Neutrophil (primary cell): ENCODE results near the gene FBN1.

Source experiments
- H3K27ac ChIP-seq: fragments of 200-600 bp; sonication (generic); 2 replicates; pipeline ENCODE4 v1.5.1; 2016; ENCODE audit warnings: mild to moderate bottlenecking, moderate library complexity
- H3K27me3 ChIP-seq: fragments of 200-600 bp; sonication (generic); 2 replicates; pipeline ENCODE4 v1.6.0; 2016; ENCODE audit warnings: mild to moderate bottlenecking
- H3K36me3 ChIP-seq: fragments of 200-600 bp; sonication (generic); 2 replicates; pipeline ENCODE4 v1.5.1; 2017
- H3K4me1 ChIP-seq, 2 experiments: fragments of 200-600 bp in 1 of 2; sonication (generic) in 1 of 2; 1 replicate in 1 of 2; 2 replicates in 1 of 2; pipeline versions ENCODE4 v1.5.1 to v1.6.1; 2013 to 2016; ENCODE audit warnings: low read depth in 1 of 2, low read length in 1 of 2, mild to moderate bottlenecking in 1 of 2, moderate library complexity in 1 of 2; ENCODE audit not compliant: control insufficient read depth in 1 of 2, insufficient read depth in 1 of 2
- H3K4me3 ChIP-seq, 2 experiments: fragments of 200-600 bp in 1 of 2; sonication (generic) in 1 of 2; 1 replicate in 1 of 2; 2 replicates in 1 of 2; pipeline ENCODE4 v1.5.1; 2013 to 2016; ENCODE audit warnings: low read depth in 1 of 2, low read length in 1 of 2, mild to moderate bottlenecking in 1 of 2, moderate library complexity in 1 of 2
- H3K9me3 ChIP-seq: fragments of 200-600 bp; sonication (generic); 2 replicates; pipeline ENCODE4 v1.5.1; 2016
- TF ChIP-seq, protein P1 (sequence below): fragments of 200-600 bp; sonication (generic); IDR thresholded peaks from 2 replicates; pipeline ENCODE4 v1.5.1; 2016; ENCODE audit warnings: antibody characterized with exemption

Gene FBN1

DNA sequence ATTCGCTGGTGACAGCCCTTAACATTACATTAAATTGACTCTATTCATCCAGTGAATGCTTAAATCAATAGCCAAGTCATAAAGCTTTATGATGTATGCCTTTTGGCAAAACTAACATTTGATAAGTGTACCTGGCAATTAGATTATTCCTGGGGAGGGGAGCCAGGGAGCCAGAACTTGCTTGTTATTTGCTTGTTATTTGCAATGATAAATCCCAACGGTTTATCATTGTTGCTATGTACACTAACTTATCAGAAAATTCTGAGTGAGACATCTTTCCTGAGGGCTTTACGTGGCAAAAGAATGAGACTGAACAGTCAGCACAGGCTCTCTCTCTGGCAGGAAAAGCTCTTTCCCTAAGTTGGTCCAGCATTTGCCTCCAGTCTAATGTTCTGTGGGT lies 35.8 kb upstream of the FBN1 start:
- TF ChIP-seq, protein P1, sequence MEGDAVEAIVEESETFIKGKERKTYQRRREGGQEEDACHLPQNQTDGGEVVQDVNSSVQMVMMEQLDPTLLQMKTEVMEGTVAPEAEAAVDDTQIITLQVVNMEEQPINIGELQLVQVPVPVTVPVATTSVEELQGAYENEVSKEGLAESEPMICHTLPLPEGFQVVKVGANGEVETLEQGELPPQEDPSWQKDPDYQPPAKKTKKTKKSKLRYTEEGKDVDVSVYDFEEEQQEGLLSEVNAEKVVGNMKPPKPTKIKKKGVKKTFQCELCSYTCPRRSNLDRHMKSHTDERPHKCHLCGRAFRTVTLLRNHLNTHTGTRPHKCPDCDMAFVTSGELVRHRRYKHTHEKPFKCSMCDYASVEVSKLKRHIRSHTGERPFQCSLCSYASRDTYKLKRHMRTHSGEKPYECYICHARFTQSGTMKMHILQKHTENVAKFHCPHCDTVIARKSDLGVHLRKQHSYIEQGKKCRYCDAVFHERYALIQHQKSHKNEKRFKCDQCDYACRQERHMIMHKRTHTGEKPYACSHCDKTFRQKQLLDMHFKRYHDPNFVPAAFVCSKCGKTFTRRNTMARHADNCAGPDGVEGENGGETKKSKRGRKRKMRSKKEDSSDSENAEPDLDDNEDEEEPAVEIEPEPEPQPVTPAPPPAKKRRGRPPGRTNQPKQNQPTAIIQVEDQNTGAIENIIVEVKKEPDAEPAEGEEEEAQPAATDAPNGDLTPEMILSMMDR: no peak
- H3K36me3 ChIP-seq: no peaks in the 10 kb centered on the region

DNA sequence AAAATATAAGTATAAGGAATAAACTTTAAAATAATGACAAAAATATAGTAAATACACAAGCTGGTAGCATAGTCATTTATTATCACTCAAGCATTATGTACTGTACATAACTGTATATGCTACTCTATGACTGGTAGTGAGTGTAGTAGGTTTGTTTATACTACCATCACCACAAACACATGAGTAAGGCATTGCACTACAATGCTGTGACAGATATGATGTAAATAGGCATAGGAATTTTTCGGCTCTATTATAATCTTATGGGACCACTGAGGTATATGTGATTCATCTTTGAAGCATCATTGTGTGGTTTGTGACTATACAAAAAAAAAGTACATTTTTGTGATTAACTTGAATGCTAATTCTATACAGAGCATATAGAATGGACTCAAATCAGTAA lies 35.3 kb upstream of the FBN1 start:
- TF ChIP-seq, protein P1: no peak
- H3K27ac ChIP-seq: no peak overlapping the region
- no peaks in the 10 kb centered on the region for H3K9me3 ChIP-seq
- H3K36me3 ChIP-seq: no peaks in the 10 kb centered on the region
- no peaks in the 10 kb centered on the region for H3K27me3 ChIP-seq
- no peak overlapping the region for H3K4me3 ChIP-seq
- no peaks in the 10 kb centered on the region for H3K4me1 ChIP-seq

More for the DNA sequence above, 35.8 kb upstream of the FBN1 start:
- Histone ChIP-seq H3K27ac (no peak overlapping the region), H3K9me3 (no peaks in the 10 kb centered on the region), H3K4me3 (no peak overlapping the region), H3K4me1 (no peaks in the 10 kb centered on the region), H3K27me3 (no peaks in the 10 kb centered on the region)

DNA sequence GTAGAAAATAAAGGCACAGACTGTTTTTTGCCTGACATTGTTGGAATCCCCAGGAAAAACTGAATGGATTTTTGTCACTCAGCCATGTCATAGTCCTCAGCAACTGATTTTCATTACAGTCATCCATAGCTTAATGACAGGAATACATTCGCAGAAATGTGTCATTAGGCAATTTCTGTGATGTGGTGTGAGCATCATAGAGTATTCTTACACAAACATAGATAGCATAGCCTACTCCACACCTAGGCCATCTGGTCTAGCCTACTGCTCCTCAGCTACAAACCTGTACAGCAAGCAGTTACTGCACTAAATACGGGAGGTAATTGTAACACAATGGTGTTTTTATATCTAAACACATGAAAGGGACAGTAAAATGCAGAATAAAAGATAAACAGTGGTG lies 34.4 kb upstream of the FBN1 start:
- TF ChIP-seq, protein P1: no peak
- Histone ChIP-seq H3K4me1 (no peaks in the 10 kb centered on the region), H3K9me3 (no peaks in the 10 kb centered on the region), H3K4me3 (no peak overlapping the region), H3K36me3 (no peaks in the 10 kb centered on the region), H3K27ac (no peak overlapping the region), H3K27me3 (no peaks in the 10 kb centered on the region)

DNA sequence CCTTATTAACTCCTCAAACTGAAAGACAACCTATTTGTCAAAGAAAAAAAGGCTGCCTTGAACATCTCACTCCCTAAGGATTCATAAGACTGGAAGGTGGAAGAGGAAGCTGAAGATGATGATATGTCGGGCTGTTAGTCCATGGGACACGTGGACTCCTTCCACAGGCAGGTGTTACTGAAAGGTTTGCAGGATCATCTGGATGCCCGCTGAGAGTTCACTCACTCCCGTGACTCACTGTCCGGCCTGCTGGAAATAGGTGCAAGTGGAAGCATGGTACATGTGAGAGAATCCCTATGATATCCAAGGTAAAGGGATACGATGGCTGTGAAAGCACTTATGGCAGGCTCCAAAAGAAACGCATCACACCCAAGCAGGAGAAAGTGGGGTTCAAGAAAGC lies 33.3 kb upstream of the FBN1 start:
- Histone ChIP-seq H3K27ac (no peak overlapping the region), H3K36me3 (no peaks in the 10 kb centered on the region), H3K4me3 (no peak overlapping the region), H3K9me3 (no peaks in the 10 kb centered on the region), H3K4me1 (no peaks in the 10 kb centered on the region), H3K27me3 (no peaks in the 10 kb centered on the region)
- TF ChIP-seq, protein P1: no peak

DNA sequence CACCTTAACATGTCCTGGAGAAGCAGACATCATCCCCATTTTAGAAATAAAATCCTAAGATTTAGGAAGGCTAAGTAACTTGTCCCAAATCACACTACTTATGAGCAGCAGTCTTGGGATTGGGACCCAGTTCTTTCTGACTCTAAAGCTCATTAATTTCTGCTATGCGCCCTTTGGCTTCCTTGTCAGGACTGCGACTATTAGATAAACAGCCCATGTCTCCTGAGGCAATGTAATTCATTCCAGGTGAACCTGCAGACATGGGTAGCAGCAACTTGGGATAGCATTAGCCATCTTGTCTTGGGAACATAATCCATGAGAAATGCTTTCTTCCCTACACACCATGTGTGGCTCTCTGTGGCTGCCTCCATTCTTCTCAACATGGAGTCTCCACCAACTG lies 32.3 kb upstream of the FBN1 start:
- H3K36me3 ChIP-seq: no peaks in the 10 kb centered on the region
- no peak overlapping the region for H3K27ac ChIP-seq
- H3K9me3 ChIP-seq: no peaks in the 10 kb centered on the region
- H3K4me3 ChIP-seq: no peak overlapping the region
- TF ChIP-seq, protein P1: no peak
- H3K27me3 ChIP-seq: no peaks in the 10 kb centered on the region
- H3K4me1 ChIP-seq: no peaks in the 10 kb centered on the region

DNA sequence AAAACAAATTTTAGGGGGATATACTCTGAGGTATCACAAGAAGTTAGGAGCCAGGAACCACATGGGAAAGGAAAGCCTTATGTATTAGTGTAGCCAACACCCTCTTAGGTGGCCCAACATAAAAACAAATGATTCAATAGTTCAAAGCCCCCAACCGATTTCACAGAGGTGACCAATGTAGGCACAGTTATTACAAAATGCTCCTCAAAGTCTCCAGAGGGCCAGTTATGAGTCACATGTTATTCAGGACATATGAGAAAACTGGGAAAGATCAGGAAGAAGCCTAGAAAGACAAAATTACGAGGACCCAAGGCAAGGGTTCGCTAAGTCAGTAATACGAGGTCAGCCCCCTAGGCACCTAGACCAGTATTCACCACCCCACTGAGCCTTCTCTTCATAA lies 29.9 kb upstream of the FBN1 start:
- H3K9me3 ChIP-seq: no peaks in the 10 kb centered on the region
- H3K4me1 ChIP-seq: no peaks in the 10 kb centered on the region
- no peaks in the 10 kb centered on the region for H3K27me3 ChIP-seq
- no peaks in the 10 kb centered on the region for H3K36me3 ChIP-seq
- no peak overlapping the region for H3K4me3 ChIP-seq
- no peak overlapping the region for H3K27ac ChIP-seq
- TF ChIP-seq, protein P1: no peak
